NCI-H524 treated with DMSO at 0.1 percent for 48 hours (cell line): ENCODE data around the gene ADGRA1.

Source experiments
- DNase-seq: peaks from one replicate; lab custom pipeline; 2025; lab: John Stamatoyannopoulos, UW

Gene ADGRA1

GRCh38 chr10:133180192-133180964 lies 92.7 kb downstream of the ADGRA1 start:
- DNase-seq = no peak

- DNase-seq = no peak
Observed at GRCh38 chr10:133180965-133181639, 93.4 kb downstream of the ADGRA1 start.
